Neuronal stem cell (in vitro differentiated cells): ENCODE data around the gene PHKG2.

Source experiments
- DNase-seq: peaks from one replicate; pipeline ENCODE4 v3.0.0-alpha.2; 2013; ENCODE audit warnings: low spot score
- H2AFZ ChIP-seq: one replicate; pipeline ENCODE4 v1.6.1; 2013; ENCODE audit warnings: mild to moderate bottlenecking, low read length, inconsistent platforms
- H2AK5ac ChIP-seq: 2 replicates; pipeline ENCODE4 v1.6.1; 2013; ENCODE audit warnings: low read depth, mild to moderate bottlenecking, inconsistent platforms, low read length, moderate library complexity, mixed read lengths
- H2BK120ac ChIP-seq: 2 replicates; pipeline ENCODE4 v1.6.1; 2013; ENCODE audit warnings: low read depth, mild to moderate bottlenecking, inconsistent platforms, low read length, moderate library complexity, mixed read lengths
- H2BK12ac ChIP-seq: one replicate; pipeline ENCODE4 v1.6.1; 2013; ENCODE audit warnings: low read length, inconsistent platforms
- H2BK15ac ChIP-seq: 2 replicates; pipeline ENCODE4 v1.6.1; 2013; ENCODE audit warnings: mild to moderate bottlenecking, low read length, inconsistent platforms, mixed read lengths
- H2BK5ac ChIP-seq: one replicate; pipeline ENCODE4 v1.6.1; 2013; ENCODE audit warnings: inconsistent platforms, mild to moderate bottlenecking, low read length, moderate library complexity
- H3K14ac ChIP-seq: one replicate; pipeline ENCODE4 v1.6.1; 2013; ENCODE audit warnings: low read length, inconsistent platforms
- H3K18ac ChIP-seq: 2 replicates; pipeline ENCODE4 v1.6.1; 2013; ENCODE audit warnings: low read length, inconsistent platforms
- H3K23ac ChIP-seq: 2 replicates; pipeline ENCODE4 v1.6.1; 2013; ENCODE audit warnings: low read depth, mild to moderate bottlenecking, mixed read lengths, low read length, inconsistent platforms; ENCODE audit not compliant: poor library complexity
- H3K27ac ChIP-seq: replicated peaks from 3 replicates; pipeline ENCODE4 v1.5.1; 2013; ENCODE audit warnings: low read length, inconsistent platforms
- H3K27me3 ChIP-seq, 3 experiments: 2 replicates each; pipeline ENCODE4 v1.6.1; 2013; ENCODE audit warnings: low read length in 3 of 3, mild to moderate bottlenecking in 2 of 3, inconsistent platforms in 1 of 3, low read depth in 1 of 3, mixed read lengths in 1 of 3, moderate library complexity in 1 of 3; ENCODE audit not compliant: control insufficient read depth in 3 of 3, insufficient read depth in 3 of 3
- H3K36me3 ChIP-seq, 2 donors: replicated peaks in 1 of 2; 2 replicates each; pipeline ENCODE4 v1.6.1; 2013; ENCODE audit warnings: low read length in 2 of 2; ENCODE audit not compliant: control insufficient read depth in 2 of 2, insufficient read depth in 2 of 2
- H3K4ac ChIP-seq: 2 replicates; pipeline ENCODE4 v1.6.1; 2013; ENCODE audit warnings: inconsistent platforms, mild to moderate bottlenecking, low read length, moderate library complexity
- H3K4me1 ChIP-seq, 2 donors: 1 replicate in 1 of 2; 2 replicates in 1 of 2; pipeline ENCODE4 v1.6.1; 2013; ENCODE audit warnings: low read length in 2 of 2, low read depth in 1 of 2; ENCODE audit not compliant: control insufficient read depth in 2 of 2, insufficient read depth in 1 of 2
- H3K4me2 ChIP-seq: one replicate; pipeline ENCODE4 v1.6.1; 2013; ENCODE audit warnings: mild to moderate bottlenecking, low read length, inconsistent platforms; ENCODE audit not compliant: insufficient read depth, poor library complexity, severe bottlenecking
- H3K4me3 ChIP-seq, 2 donors: 2 replicates each; pipeline ENCODE4 v1.5.1; 2013; ENCODE audit warnings: low read length in 2 of 2, mild to moderate bottlenecking in 2 of 2, inconsistent platforms in 1 of 2, moderate library complexity in 1 of 2
- H3K79me1 ChIP-seq: one replicate; pipeline ENCODE4 v1.6.1; 2013; ENCODE audit warnings: low read depth, mild to moderate bottlenecking, inconsistent platforms, low read length, moderate library complexity
- H3K9ac ChIP-seq: one replicate; pipeline ENCODE4 v1.6.1; 2013; ENCODE audit warnings: mild to moderate bottlenecking, low read depth, low read length, inconsistent platforms; ENCODE audit not compliant: poor library complexity
- H3K9me3 ChIP-seq, 2 donors: replicated peaks in 1 of 2; 2 replicates each; pipeline versions ENCODE3 to v1.6.1; 2013; ENCODE audit warnings: low read length in 2 of 2, mild to moderate bottlenecking in 2 of 2, inconsistent platforms in 1 of 2, low read depth in 1 of 2, mixed read lengths in 1 of 2, moderate library complexity in 1 of 2; ENCODE audit not compliant: control insufficient read depth in 2 of 2, insufficient read depth in 1 of 2
- H4K8ac ChIP-seq: one replicate; pipeline ENCODE4 v1.6.1; 2013; ENCODE audit warnings: low read depth, mild to moderate bottlenecking, inconsistent platforms, low read length, moderate library complexity
- H4K91ac ChIP-seq: one replicate; pipeline ENCODE4 v1.6.1; 2013; ENCODE audit warnings: low read length, low read depth, mild to moderate bottlenecking, inconsistent platforms; ENCODE audit not compliant: poor library complexity
- WGBS, 2 donors: extraction: QIAGEN DNeasy Blood & Tissue Kit; methylation state at CpG; one replicate each; pipeline ENCODE4 v1.1.7; 2013; ENCODE audit warnings: missing lambda C conversion rate in 2 of 2, mixed read lengths in 1 of 2; ENCODE audit not compliant: insufficient read length in 2 of 2, insufficient replicate concordance in 1 of 2; ENCODE audit errors: extremely low coverage in 2 of 2; 5-methylcytosine and 5-hydroxymethylcytosine counted together

PHKG2 gene

GRCh38 chr16:30750201-30750600 is 2.0 kb downstream of the PHKG2 start:
- H2AK5ac ChIP-seq = no peak overlapping the region
- DNase-seq = no peak
- WGBS, 2 donors = no CpG with 5 or more reads among the region's 4 CpGs
- H3K4me2 ChIP-seq = no peak overlapping the region
- no peak overlapping the region for H3K4ac ChIP-seq
- H2BK15ac ChIP-seq = no peak overlapping the region
- H2AFZ ChIP-seq = no peak overlapping the region
- no peak overlapping the region for H2BK120ac ChIP-seq
- no peak overlapping the region for H2BK12ac ChIP-seq
- no peaks in the 10 kb centered on the region for H3K27me3 ChIP-seq
- H4K8ac ChIP-seq = no peak overlapping the region
- no peak overlapping the region for H3K27ac ChIP-seq
- H3K9ac ChIP-seq = no peak overlapping the region
- peaks cover 3% of the 10 kb centered on the region for H3K79me1 ChIP-seq
- no peak overlapping the region for H2BK5ac ChIP-seq
- peaks cover 0 to 2% of the 10 kb centered on the region in 2 donors for H3K4me1 ChIP-seq
- no peak overlapping the region for H3K18ac ChIP-seq
- H3K14ac ChIP-seq = no peak overlapping the region
- H3K4me3 ChIP-seq = peak overlapping the region in 1 of 2 donors; percentile 26
- no peak overlapping the region for H3K23ac ChIP-seq
- H3K9me3 ChIP-seq = no peaks in the 10 kb centered on the region
- H4K91ac ChIP-seq = no peak overlapping the region
- H3K36me3 ChIP-seq = peaks cover 13 to 54% of the 10 kb centered on the region in 2 donors

- Histone ChIP-seq H3K4ac (no peak overlapping the region), H3K23ac (no peak overlapping the region), H3K9ac (no peak overlapping the region), H3K9me3 (no peaks in the 10 kb centered on the region), H2BK15ac (no peak overlapping the region), H4K8ac (no peak overlapping the region), H2BK12ac (no peak overlapping the region), H2AK5ac (no peak overlapping the region), H4K91ac (no peak overlapping the region), H2BK5ac (no peak overlapping the region), H3K4me2 (no peak overlapping the region), H3K4me3 (peak overlapping the region in 1 of 2 donors; percentile 6), H3K27ac (no peak overlapping the region), H2BK120ac (no peak overlapping the region), H3K27me3 (no peaks in the 10 kb centered on the region), H3K14ac (no peak overlapping the region), H3K18ac (no peak overlapping the region), H3K36me3 (peaks cover 16 to 55% of the 10 kb centered on the region in 2 donors), H2AFZ (no peak overlapping the region), H3K79me1 (peaks cover 3% of the 10 kb centered on the region), H3K4me1 (peaks cover 0 to 2% of the 10 kb centered on the region in 2 donors)
- no peak for DNase-seq
- WGBS, 2 donors = no CpG with 5 or more reads among the region's 20 CpGs
These were observed 2.7 kb downstream of the PHKG2 start for GRCh38 chr16:30750876-30751465.

GRCh38 chr16:30753596-30753995 is 5.4 kb downstream of the PHKG2 start:
- H4K8ac ChIP-seq = no peak overlapping the region
- H3K27me3 ChIP-seq = no peaks in the 10 kb centered on the region
- peak overlapping the region in 1 of 2 donors; percentile 27 for H3K4me3 ChIP-seq
- H3K36me3 ChIP-seq = peaks cover 23 to 77% of the 10 kb centered on the region in 2 donors
- no peak overlapping the region for H3K9ac ChIP-seq
- H3K4ac ChIP-seq = no peak overlapping the region
- H3K9me3 ChIP-seq = no peaks in the 10 kb centered on the region
- H2BK12ac ChIP-seq = no peak overlapping the region
- no peak overlapping the region for H2BK15ac ChIP-seq
- H2BK120ac ChIP-seq = no peak overlapping the region
- H3K18ac ChIP-seq = no peak overlapping the region
- no peak overlapping the region for H4K91ac ChIP-seq
- DNase-seq = no peak
- no CpG with 5 or more reads among the region's 4 CpGs for WGBS, 2 donors
- peaks cover 7% of the 10 kb centered on the region for H3K79me1 ChIP-seq
- no peak overlapping the region for H3K14ac ChIP-seq
- H2AK5ac ChIP-seq = no peak overlapping the region
- no peak overlapping the region for H3K4me2 ChIP-seq
- H2AFZ ChIP-seq = no peak overlapping the region
- no peak overlapping the region for H2BK5ac ChIP-seq
- H3K4me1 ChIP-seq = peaks cover 0 to 2% of the 10 kb centered on the region in 2 donors
- no peak overlapping the region for H3K27ac ChIP-seq
- H3K23ac ChIP-seq = no peak overlapping the region

GRCh38 chr16:30755955-30756780 is 7.9 kb downstream of the PHKG2 start:
- peak overlapping the region in 1 of 2 donors; percentile 25 for H3K4me3 ChIP-seq

More at GRCh38 chr16:30755955-30756780, 7.9 kb downstream of the PHKG2 start:
- peaks cover 0 to 8% of the 10 kb centered on the region in 2 donors for H3K4me1 ChIP-seq
- no peak overlapping the region for H3K4me2 ChIP-seq
- no peak overlapping the region for H2AFZ ChIP-seq
- H3K9ac ChIP-seq = no peak overlapping the region
- no CpG with 5 or more reads among the region's 20 CpGs for WGBS, 2 donors
- no peak overlapping the region for H3K27ac ChIP-seq
- no peak overlapping the region for H2BK120ac ChIP-seq
- no peaks in the 10 kb centered on the region for H3K27me3 ChIP-seq
- no peak overlapping the region for H2BK5ac ChIP-seq
- H3K36me3 ChIP-seq = peaks cover 27 to 80% of the 10 kb centered on the region in 2 donors
- no peak overlapping the region for H3K18ac ChIP-seq
- no peak overlapping the region for H3K23ac ChIP-seq
- H2BK12ac ChIP-seq = no peak overlapping the region
- H4K8ac ChIP-seq = no peak overlapping the region
- no peak overlapping the region for H2AK5ac ChIP-seq
- no peaks in the 10 kb centered on the region for H3K9me3 ChIP-seq
- no peak overlapping the region for H4K91ac ChIP-seq
- H3K4ac ChIP-seq = no peak overlapping the region
- no peak overlapping the region for H2BK15ac ChIP-seq
- peaks cover 3% of the 10 kb centered on the region for H3K79me1 ChIP-seq
- DNase-seq = no peak
- no peak overlapping the region for H3K14ac ChIP-seq
